ENCODE data around the gene MEF2A. TPM values are rescaled to one million over a fixed set of nuclear protein-coding genes. Genes with fewer than 3 reads are reported as not detected.

MEF2A gene
- total RNA-seq, 1 donor from 2014 or later = 46.3 TPM

- Histone ChIP-seq H3K9me3 (ENCODE audit: insufficient read depth, low read depth, low read length) (no peaks in the 10 kb centered on the region), H3K79me2 (ENCODE audit: insufficient read depth, low read length) (peaks cover 97% of the 10 kb centered on the region), H3K36me3 (ENCODE audit: insufficient read depth, low read length) (no peaks in the 10 kb centered on the region), H3K27ac (ENCODE audit: low read depth, low read length) (no peak overlapping the region), H3K4me3 (ENCODE audit: insufficient read depth, low read depth, low read length) (no peak overlapping the region), H4K20me1 (ENCODE audit: insufficient read depth, low read length) (peaks cover 88% of the 10 kb centered on the region), H3K9ac (ENCODE audit: low read length) (no peak overlapping the region), H3K4me2 (ENCODE audit: low read length) (no peak overlapping the region), H2AFZ (ENCODE audit: low read depth, low read length) (no peak overlapping the region), H3K4me1 (ENCODE audit: insufficient read depth, low read length) (peaks cover 8% of the 10 kb centered on the region), H3K27me3 (ENCODE audit: insufficient read depth, low read length) (no peaks in the 10 kb centered on the region)
- DNase-seq (ENCODE audit: low read depth) = peak; percentile 34
- Mint-ChIP-seq H3K36me3 (ENCODE audit: low read depth, unreplicated experiment) (peaks cover 4% of the 10 kb centered on the region), H3K27ac (ENCODE audit: unreplicated experiment) (peak overlapping the region; percentile 83), H3K9me3 (ENCODE audit: unreplicated experiment) (no peaks in the 10 kb centered on the region), H3K4me3 (ENCODE audit: unreplicated experiment) (no peak overlapping the region), H3K27me3 (ENCODE audit: low read depth, unreplicated experiment) (no peaks in the 10 kb centered on the region), H3K4me1 (ENCODE audit: low read depth, unreplicated experiment) (peaks cover 42% of the 10 kb centered on the region)
- TF ChIP-seq EZH2 (IDR thresholded peaks at IDR 0.05; ENCODE audit: insufficient read depth, low read length) (no peak), CTCF (IDR thresholded peaks at IDR 0.05; ENCODE audit: insufficient read depth, low read depth, low read length) (no peak)
- peak; percentile 45 for FAIRE-seq
These were observed 13.0 kb downstream of the MEF2A start for GRCh38 chr15:99578809-99579208.

GRCh38 chr15:99580076-99580475 lies 14.3 kb downstream of the MEF2A start:
- Histone ChIP-seq H2AFZ (ENCODE audit: low read depth, low read length) (no peak overlapping the region), H3K4me3 (ENCODE audit: insufficient read depth, low read depth, low read length) (no peak overlapping the region), H3K4me1 (ENCODE audit: insufficient read depth, low read length) (peaks cover 8% of the 10 kb centered on the region), H3K27ac (ENCODE audit: low read depth, low read length) (no peak overlapping the region), H3K27me3 (ENCODE audit: insufficient read depth, low read length) (no peaks in the 10 kb centered on the region), H3K4me2 (ENCODE audit: low read length) (peak overlapping the region; percentile 5), H3K9ac (ENCODE audit: low read length) (no peak overlapping the region), H3K36me3 (ENCODE audit: insufficient read depth, low read length) (no peaks in the 10 kb centered on the region), H3K9me3 (ENCODE audit: insufficient read depth, low read depth, low read length) (no peaks in the 10 kb centered on the region), H3K79me2 (ENCODE audit: insufficient read depth, low read length) (peaks cover 97% of the 10 kb centered on the region), H4K20me1 (ENCODE audit: insufficient read depth, low read length) (peaks cover 90% of the 10 kb centered on the region)
- H3K4me1 Mint-ChIP-seq (ENCODE audit: low read depth, unreplicated experiment) = peaks cover 39% of the 10 kb centered on the region
- TF ChIP-seq EZH2 (IDR thresholded peaks at IDR 0.05; ENCODE audit: insufficient read depth, low read length) = no peak
- TF ChIP-seq CTCF (IDR thresholded peaks at IDR 0.05; ENCODE audit: insufficient read depth, low read depth, low read length) = no peak
- H3K27ac Mint-ChIP-seq (ENCODE audit: unreplicated experiment) = peak overlapping the region; percentile 83
- FAIRE-seq (no peak), DNase-seq (ENCODE audit: low read depth) (no peak)
- no peaks in the 10 kb centered on the region for H3K27me3 Mint-ChIP-seq (ENCODE audit: low read depth, unreplicated experiment)
- H3K4me3 Mint-ChIP-seq (ENCODE audit: unreplicated experiment) = peak overlapping the region; percentile 65
- H3K9me3 Mint-ChIP-seq (ENCODE audit: unreplicated experiment) = no peaks in the 10 kb centered on the region
- peaks cover under 1% of the 10 kb centered on the region for H3K36me3 Mint-ChIP-seq (ENCODE audit: low read depth, unreplicated experiment)

- TF ChIP-seq CTCF (IDR thresholded peaks at IDR 0.05; ENCODE audit: insufficient read depth, low read depth, low read length) (no peak), EZH2 (IDR thresholded peaks at IDR 0.05; ENCODE audit: insufficient read depth, low read length) (no peak)
- peaks cover 98% of the 10 kb centered on the region for H3K79me2 ChIP-seq (ENCODE audit: insufficient read depth, low read length)
- H3K27me3 Mint-ChIP-seq (ENCODE audit: low read depth, unreplicated experiment) = no peaks in the 10 kb centered on the region
- DNase-seq (ENCODE audit: low read depth) (no peak), FAIRE-seq (no peak)
- no peak overlapping the region for H3K9ac ChIP-seq (ENCODE audit: low read length)
- no peaks in the 10 kb centered on the region for H3K9me3 ChIP-seq (ENCODE audit: insufficient read depth, low read depth, low read length)
- peaks cover 88% of the 10 kb centered on the region for H4K20me1 ChIP-seq (ENCODE audit: insufficient read depth, low read length)
- H3K27ac Mint-ChIP-seq (ENCODE audit: unreplicated experiment) = no peak overlapping the region
- H3K27me3 ChIP-seq (ENCODE audit: insufficient read depth, low read length) = no peaks in the 10 kb centered on the region
- no peak overlapping the region for H3K4me3 ChIP-seq (ENCODE audit: insufficient read depth, low read depth, low read length)
- no peaks in the 10 kb centered on the region for H3K36me3 ChIP-seq (ENCODE audit: insufficient read depth, low read length)
- peaks cover 8% of the 10 kb centered on the region for H3K4me1 ChIP-seq (ENCODE audit: insufficient read depth, low read length)
- H3K4me2 ChIP-seq (ENCODE audit: low read length) = no peak overlapping the region
- H3K4me3 Mint-ChIP-seq (ENCODE audit: unreplicated experiment) = no peak overlapping the region
- H3K36me3 Mint-ChIP-seq (ENCODE audit: low read depth, unreplicated experiment) = peaks cover 3% of the 10 kb centered on the region
- H2AFZ ChIP-seq (ENCODE audit: low read depth, low read length) = no peak overlapping the region
- H3K9me3 Mint-ChIP-seq (ENCODE audit: unreplicated experiment) = peaks cover 4% of the 10 kb centered on the region
- H3K4me1 Mint-ChIP-seq (ENCODE audit: low read depth, unreplicated experiment) = peaks cover 39% of the 10 kb centered on the region
- no peak overlapping the region for H3K27ac ChIP-seq (ENCODE audit: low read depth, low read length)
These were observed 16.8 kb downstream of the MEF2A start for GRCh38 chr15:99582508-99582960.
